ENCODE measurements around the gene PHLDA3. TPM values are rescaled to one million over a fixed set of nuclear protein-coding genes. Genes with fewer than 3 reads are reported as not detected.
A peak's percentile ranks its signal among the peaks of the same experiment; 100 is the strongest.

The PHLDA3 gene
- total and polyA plus RNA-seq, 2 of the 13 experiments (the other 11 are each of a cell fraction or from before 2014, with no cell fraction given) = 16.7 to 33.6 TPM

DNA sequence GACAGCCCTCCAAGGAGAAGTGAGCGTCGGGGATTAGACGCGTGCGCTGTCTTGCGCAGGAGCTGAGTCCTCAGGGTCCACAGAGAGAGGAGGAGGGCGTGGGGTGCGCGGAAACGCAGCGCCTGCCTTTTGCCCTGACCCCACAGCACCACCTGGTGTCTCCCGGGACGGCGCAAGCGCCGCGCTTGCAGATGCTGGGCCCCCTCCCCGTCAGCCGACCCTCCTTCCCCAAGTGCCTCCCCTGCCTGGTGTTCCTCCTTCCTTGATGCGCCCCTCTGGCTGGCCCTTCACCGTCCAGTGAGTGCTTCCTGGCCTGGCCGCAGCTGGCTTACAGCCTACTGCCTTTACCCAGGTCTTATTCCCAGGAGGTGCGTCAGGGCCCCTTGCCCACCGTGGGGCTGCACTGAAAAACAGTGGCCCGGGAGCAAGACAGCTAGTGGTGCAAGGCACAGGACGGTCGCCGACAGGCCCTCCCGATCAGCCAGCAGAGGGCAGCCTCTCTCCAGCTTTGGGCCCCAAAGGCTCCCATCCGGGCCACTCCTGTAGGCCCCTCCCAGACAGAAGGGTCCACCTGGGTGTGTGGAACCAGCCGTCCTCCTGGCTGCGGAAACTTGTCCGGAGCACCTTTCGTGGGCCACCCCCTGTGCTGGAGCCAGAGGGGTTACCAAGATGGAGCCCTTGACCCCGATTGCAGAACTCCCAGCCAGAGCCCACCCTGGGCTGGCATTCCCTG is 12.9 kb upstream of the PHLDA3 start (continued):
- TF ChIP-seq GZF1 (CRISPR knock-in tag; IDR thresholded peaks at IDR 0.05) (no peak), ZNF839 (CRISPR knock-in tag; IDR thresholded peaks at IDR 0.05; ENCODE audit: borderline replicate concordance) (no peak), TBX2 (CRISPR knock-in tag; IDR thresholded peaks at IDR 0.05; ENCODE audit: borderline replicate concordance) (peak; percentile 74), TRIM24 (CRISPR knock-in tag; IDR thresholded peaks at IDR 0.05) (no peak), ZNF12 (CRISPR knock-in tag; IDR thresholded peaks at IDR 0.05) (no peak), SNAPC5 (CRISPR knock-in tag; IDR thresholded peaks at IDR 0.05; ENCODE audit: borderline replicate concordance) (no peak), PRDM15 (CRISPR knock-in tag; IDR thresholded peaks at IDR 0.05) (no peak), WIZ (CRISPR knock-in tag; IDR thresholded peaks at IDR 0.05) (no peak), ZNF280B (CRISPR knock-in tag; IDR thresholded peaks at IDR 0.05; ENCODE audit: borderline replicate concordance) (0 out of 2 replicates have a peak, but pooled peaks have one; percentile 6), PAWR (CRISPR knock-in tag; IDR thresholded peaks at IDR 0.05; ENCODE audit: borderline replicate concordance) (no peak), BRF2 (CRISPR knock-in tag; IDR thresholded peaks at IDR 0.05) (no peak)
- TF ChIP-seq, protein P1, sequence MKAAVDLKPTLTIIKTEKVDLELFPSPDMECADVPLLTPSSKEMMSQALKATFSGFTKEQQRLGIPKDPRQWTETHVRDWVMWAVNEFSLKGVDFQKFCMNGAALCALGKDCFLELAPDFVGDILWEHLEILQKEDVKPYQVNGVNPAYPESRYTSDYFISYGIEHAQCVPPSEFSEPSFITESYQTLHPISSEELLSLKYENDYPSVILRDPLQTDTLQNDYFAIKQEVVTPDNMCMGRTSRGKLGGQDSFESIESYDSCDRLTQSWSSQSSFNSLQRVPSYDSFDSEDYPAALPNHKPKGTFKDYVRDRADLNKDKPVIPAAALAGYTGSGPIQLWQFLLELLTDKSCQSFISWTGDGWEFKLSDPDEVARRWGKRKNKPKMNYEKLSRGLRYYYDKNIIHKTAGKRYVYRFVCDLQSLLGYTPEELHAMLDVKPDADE (CRISPR knock-in tag; IDR thresholded peaks at IDR 0.05) = no peak
- TF ChIP-seq, protein P2, sequence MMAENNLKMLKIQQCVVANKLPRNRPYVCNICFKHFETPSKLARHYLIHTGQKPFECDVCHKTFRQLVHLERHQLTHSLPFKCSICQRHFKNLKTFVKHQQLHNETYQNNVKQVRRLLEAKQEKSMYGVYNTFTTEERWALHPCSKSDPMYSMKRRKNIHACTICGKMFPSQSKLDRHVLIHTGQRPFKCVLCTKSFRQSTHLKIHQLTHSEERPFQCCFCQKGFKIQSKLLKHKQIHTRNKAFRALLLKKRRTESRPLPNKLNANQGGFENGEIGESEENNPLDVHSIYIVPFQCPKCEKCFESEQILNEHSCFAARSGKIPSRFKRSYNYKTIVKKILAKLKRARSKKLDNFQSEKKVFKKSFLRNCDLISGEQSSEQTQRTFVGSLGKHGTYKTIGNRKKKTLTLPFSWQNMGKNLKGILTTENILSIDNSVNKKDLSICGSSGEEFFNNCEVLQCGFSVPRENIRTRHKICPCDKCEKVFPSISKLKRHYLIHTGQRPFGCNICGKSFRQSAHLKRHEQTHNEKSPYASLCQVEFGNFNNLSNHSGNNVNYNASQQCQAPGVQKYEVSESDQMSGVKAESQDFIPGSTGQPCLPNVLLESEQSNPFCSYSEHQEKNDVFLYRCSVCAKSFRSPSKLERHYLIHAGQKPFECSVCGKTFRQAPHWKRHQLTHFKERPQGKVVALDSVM (CRISPR knock-in tag; IDR thresholded peaks at IDR 0.05) = peak; percentile 71
